Calu3 (cell line): ENCODE results near the gene CUEDC1. TPM values are rescaled to one million over a fixed set of nuclear protein-coding genes. Genes with fewer than 3 reads are reported as not detected.

Experiments
- BruUV-seq: library from RNA; stranded (reverse); fragments of 400-500 nt; replicated peaks from 2 replicates; lab custom pipeline; 2021; lab: Mats Ljungman, UMichigan
- CTCF ChIA-PET: fragments of 300-600 bp; sonication (Branson Sonifier 250); formaldehyde crosslinking; loops from one replicate; lab custom pipeline; 2022; ENCODE audit warnings: antibody characterized with exemption; lab: Charles Lee
- DNase-seq: peaks from one replicate; pipeline ENCODE4 v3.0.0; 2022
- H3K27ac Mint-ChIP-seq: one replicate; pipeline ENCODE4 v1.8.0; 2022; ENCODE audit warnings: mixed read lengths; ENCODE audit not compliant: unreplicated experiment
- H3K27me3 Mint-ChIP-seq: one replicate; pipeline ENCODE4 v1.8.0; 2022; ENCODE audit warnings: mixed read lengths; ENCODE audit not compliant: unreplicated experiment
- H3K36me3 Mint-ChIP-seq: one replicate; pipeline ENCODE4 v1.8.0; 2022; ENCODE audit warnings: mild to moderate bottlenecking, moderate library complexity, mixed read lengths; ENCODE audit not compliant: insufficient read depth, unreplicated experiment
- H3K4me1 Mint-ChIP-seq: one replicate; pipeline ENCODE4 v1.8.0; 2022; ENCODE audit warnings: mild to moderate bottlenecking, low read depth, mixed read lengths; ENCODE audit not compliant: unreplicated experiment
- H3K4me3 Mint-ChIP-seq: one replicate; pipeline ENCODE4 v1.8.0; 2022; ENCODE audit warnings: mild to moderate bottlenecking, low read depth, moderate library complexity, mixed read lengths; ENCODE audit not compliant: unreplicated experiment
- H3K9me3 Mint-ChIP-seq: one replicate; pipeline ENCODE4 v1.8.0; 2022; ENCODE audit warnings: low read depth, mixed read lengths; ENCODE audit not compliant: unreplicated experiment
- intact Hi-C: fragments of 100-400 bp; cut with micrococcal nuclease; formaldehyde crosslinking; loops from one replicate; pipeline ENCODE4 v1.10.0; 2022; ENCODE audit not compliant: unreplicated experiment
- total RNA-seq: library from RNA; stranded (reverse); gene quantifications from 2 replicates; pipeline ENCODE4 v1.2.3, GENCODE V29; 2022
- TF ChIP-seq, protein P1 (sequence below): fragments of 200-600 bp; IDR thresholded peaks from one replicate; pipeline ENCODE4 v1.8.0; 2022; ENCODE audit warnings: antibody characterized with exemption; ENCODE audit not compliant: unreplicated experiment

CUEDC1 gene
- total RNA-seq, 1 experiment from 2014 or later: 30.9 TPM

GRCh38 chr17:57834146-57834741, 121.0 kb downstream of the CUEDC1 start:
- intact Hi-C loops: loop anchor here (5.0 kb wide), 1 partner anchor 702 kb away; no protein-coding TSS in a partner anchor
- Mint-ChIP-seq H3K36me3 (peaks cover 11% of the 10 kb centered on the region), H3K9me3 (no peaks in the 10 kb centered on the region), H3K27me3 (no peaks in the 10 kb centered on the region), H3K4me3 (no peak overlapping the region), H3K4me1 (no peaks in the 10 kb centered on the region), H3K27ac (no peak overlapping the region)
- CTCF ChIA-PET: no interaction called here
- no TSS peak for BruUV-seq
- TF ChIP-seq, protein P1, sequence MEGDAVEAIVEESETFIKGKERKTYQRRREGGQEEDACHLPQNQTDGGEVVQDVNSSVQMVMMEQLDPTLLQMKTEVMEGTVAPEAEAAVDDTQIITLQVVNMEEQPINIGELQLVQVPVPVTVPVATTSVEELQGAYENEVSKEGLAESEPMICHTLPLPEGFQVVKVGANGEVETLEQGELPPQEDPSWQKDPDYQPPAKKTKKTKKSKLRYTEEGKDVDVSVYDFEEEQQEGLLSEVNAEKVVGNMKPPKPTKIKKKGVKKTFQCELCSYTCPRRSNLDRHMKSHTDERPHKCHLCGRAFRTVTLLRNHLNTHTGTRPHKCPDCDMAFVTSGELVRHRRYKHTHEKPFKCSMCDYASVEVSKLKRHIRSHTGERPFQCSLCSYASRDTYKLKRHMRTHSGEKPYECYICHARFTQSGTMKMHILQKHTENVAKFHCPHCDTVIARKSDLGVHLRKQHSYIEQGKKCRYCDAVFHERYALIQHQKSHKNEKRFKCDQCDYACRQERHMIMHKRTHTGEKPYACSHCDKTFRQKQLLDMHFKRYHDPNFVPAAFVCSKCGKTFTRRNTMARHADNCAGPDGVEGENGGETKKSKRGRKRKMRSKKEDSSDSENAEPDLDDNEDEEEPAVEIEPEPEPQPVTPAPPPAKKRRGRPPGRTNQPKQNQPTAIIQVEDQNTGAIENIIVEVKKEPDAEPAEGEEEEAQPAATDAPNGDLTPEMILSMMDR: no peak
- DNase-seq: no peak

GRCh38 chr17:57833179-57833939, 121.9 kb downstream of the CUEDC1 start:
- H3K4me1 Mint-ChIP-seq: no peaks in the 10 kb centered on the region
- TF ChIP-seq, protein P1: peak; percentile 72
- intact Hi-C loops: loop anchor here (5.0 kb wide), 1 partner anchor 701 kb away; no protein-coding TSS in a partner anchor
- H3K4me3 Mint-ChIP-seq: no peak overlapping the region
- no peaks in the 10 kb centered on the region for H3K9me3 Mint-ChIP-seq
- H3K27me3 Mint-ChIP-seq: no peaks in the 10 kb centered on the region
- H3K27ac Mint-ChIP-seq: no peak overlapping the region
- no TSS peak for BruUV-seq
- peak; percentile 52 for DNase-seq
- peaks cover 11% of the 10 kb centered on the region for H3K36me3 Mint-ChIP-seq
- CTCF ChIA-PET: interaction anchor here (0.6 to 0.7 kb wide), 2 partner anchors 86 to 697 kb away, joined by 4 to 9 read pairs; no protein-coding TSS in a partner anchor

DNA sequence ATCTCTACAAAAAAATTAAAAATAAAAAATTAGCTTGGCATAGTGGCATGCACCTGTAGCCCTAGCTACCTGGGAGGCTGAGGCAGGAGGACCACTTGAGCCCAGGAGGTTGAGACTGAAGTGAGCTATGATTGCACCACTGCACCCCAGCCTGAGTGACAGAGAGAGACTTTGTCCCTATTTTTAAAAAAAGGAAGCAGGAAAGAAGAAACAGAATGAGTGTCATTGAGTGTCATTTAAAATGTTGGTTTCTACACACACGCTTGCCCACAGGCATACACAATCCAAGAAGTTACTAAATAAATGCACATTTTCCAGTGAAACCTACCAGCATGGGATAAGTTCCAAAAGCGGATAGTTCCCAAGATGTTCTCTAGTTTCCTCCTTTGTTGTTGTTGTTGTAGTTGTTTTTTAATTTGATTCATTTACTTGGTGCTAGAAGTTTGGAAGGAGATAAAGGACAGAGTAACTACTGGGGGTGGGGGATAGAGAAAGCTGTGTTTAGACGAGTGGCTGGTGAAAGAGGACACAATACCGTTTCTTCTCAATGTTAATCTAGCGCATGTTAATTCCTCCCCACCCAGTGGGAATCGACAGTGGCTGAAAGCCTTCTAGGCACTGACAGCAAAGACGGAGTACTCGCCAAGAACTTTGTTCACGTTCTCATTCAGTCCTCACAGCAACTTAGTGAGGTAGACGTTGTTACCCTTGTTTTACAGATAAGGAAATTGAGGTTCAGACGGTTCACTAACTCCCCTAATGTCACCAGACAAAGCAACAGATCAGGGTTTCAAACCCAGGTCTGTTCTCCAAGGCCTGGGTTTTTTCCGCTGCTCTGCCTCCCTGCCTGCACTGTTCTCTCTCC, 122.7 kb downstream of the CUEDC1 start:
- intact Hi-C loops: loop anchor here (5.0 kb wide), 1 partner anchor 700 kb away; no protein-coding TSS in a partner anchor
- H3K27ac Mint-ChIP-seq: no peak overlapping the region

More for the DNA sequence above, 122.7 kb downstream of the CUEDC1 start:
- H3K4me3 Mint-ChIP-seq: no peak overlapping the region
- no peaks in the 10 kb centered on the region for H3K27me3 Mint-ChIP-seq
- no peak for DNase-seq
- BruUV-seq: no TSS peak
- no peaks in the 10 kb centered on the region for H3K4me1 Mint-ChIP-seq
- H3K36me3 Mint-ChIP-seq: peaks cover 11% of the 10 kb centered on the region
- TF ChIP-seq, protein P1: no peak
- CTCF ChIA-PET: interaction anchor here (0.6 to 0.7 kb wide), 2 partner anchors 85 to 696 kb away, joined by 4 to 9 read pairs; no protein-coding TSS in a partner anchor
- no peaks in the 10 kb centered on the region for H3K9me3 Mint-ChIP-seq
